A172 (cell line): Measurements from ENCODE around the gene FTCD. TPM values are rescaled to one million over a fixed set of nuclear protein-coding genes. Genes with fewer than 3 reads are reported as not detected.
A peak's percentile ranks its signal among the peaks of the same experiment; 100 is the strongest.

Experiments
- DNase-seq: peaks from one replicate; pipeline ENCODE4 v3.0.0-alpha.2; 2015; ENCODE audit warnings: low spot score
- total RNA-seq: library from RNA; depleted of rRNA; stranded (reverse); fragments of >200 nt; shearing (Covaris generic); gene quantifications from 2 replicates; pipeline ENCODE4 v1.2.3, GENCODE V29; 2014; rRNA removed

FTCD gene
- total RNA-seq, 1 experiment from 2014 or later: 0.45 TPM

GRCh38 chr21:46093668-46094400, 61.5 kb downstream of the FTCD start:
- DNase-seq: no peak

- DNase-seq: no peak
Observed at GRCh38 chr21:46092811-46093667, 62.3 kb downstream of the FTCD start.

GRCh38 chr21:46092026-46092764, 63.2 kb downstream of the FTCD start:
- DNase-seq: peak; percentile 7

GRCh38 chr21:46091631-46092025, 63.8 kb downstream of the FTCD start:
- no peak for DNase-seq

GRCh38 chr21:46091118-46091517, 64.3 kb downstream of the FTCD start:
- DNase-seq: no peak

GRCh38 chr21:46089285-46089684, 66.1 kb downstream of the FTCD start:
- no peak for DNase-seq

GRCh38 chr21:46088189-46088588, 67.2 kb downstream of the FTCD start:
- no peak for DNase-seq

- DNase-seq: no peak
Observed at GRCh38 chr21:46087641-46088040, 67.7 kb downstream of the FTCD start.

Other genes with a start within 250 kb of the FTCD start
- 329 and 393 TPM in 2 replicates for gene COL6A1, start 173.8 kb downstream of the FTCD start, total RNA-seq
- 163 and 221 TPM in 2 replicates for gene COL6A2, start 57.5 kb downstream of the FTCD start, total RNA-seq
- gene SPATC1L, start 28.9 kb upstream of the FTCD start, total RNA-seq: 13.9 and 16.0 TPM in 2 replicates
- gene LSS, start 73.2 kb upstream of the FTCD start, total RNA-seq: 76.0 and 95.1 TPM in 2 replicates
- 57.6 and 61.7 TPM in 2 replicates for gene MCM3AP, start 130.0 kb upstream of the FTCD start, total RNA-seq
- 13.7 and 25.5 TPM in 2 replicates for gene YBEY, start 130.8 kb upstream of the FTCD start, total RNA-seq
- 7.8 and 8.9 TPM in 2 replicates for gene C21orf58, start 168.3 kb upstream of the FTCD start, total RNA-seq
- gene PCNT, start 168.6 kb upstream of the FTCD start, total RNA-seq: 20.1 and 20.5 TPM in 2 replicates